ENCODE results near the gene MLX.

GRCh38 chr17:42563950-42564349 lies 3.0 kb upstream of the MLX start:
- TF ChIP-seq CTCF (IDR thresholded peaks at IDR 0.05) (no peak), POLR2A (IDR thresholded peaks at IDR 0.05) (no peak), POLR2AphosphoS5 (IDR thresholded peaks at IDR 0.05) (no peak)
